Activated T-helper 9 cell treated with anti-CD3 and anti-CD28 coated beads, Interleukin-2, amount 50 U/mL, for 16 hours (primary cell): Measurements from ENCODE around the gene CSDE1.

Experiments used
- DNase-seq: peaks from one replicate; pipeline ENCODE4 v3.0.0-alpha.2; 2020; ENCODE audit warnings: low read depth

CSDE1 gene

DNA sequence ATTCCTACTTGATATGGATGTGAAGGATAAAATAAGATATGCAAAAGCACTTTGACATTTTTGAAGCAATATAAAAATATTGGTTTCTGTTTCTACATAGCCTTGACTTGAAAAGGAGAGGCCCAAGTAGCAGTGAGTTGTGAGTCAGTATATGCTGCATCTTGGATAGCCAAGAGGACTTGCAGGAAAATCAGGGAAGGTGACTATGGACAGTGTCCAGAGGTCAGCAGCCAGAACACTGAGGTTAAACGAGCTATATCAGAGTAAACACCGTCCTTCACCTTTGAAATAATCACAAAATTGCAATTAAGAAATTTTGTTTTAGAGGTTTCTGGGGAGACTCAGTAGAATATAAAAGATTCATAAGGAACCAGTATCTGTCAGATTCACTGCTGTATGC is 55.9 kb downstream of the CSDE1 start:
- no peak for DNase-seq

DNA sequence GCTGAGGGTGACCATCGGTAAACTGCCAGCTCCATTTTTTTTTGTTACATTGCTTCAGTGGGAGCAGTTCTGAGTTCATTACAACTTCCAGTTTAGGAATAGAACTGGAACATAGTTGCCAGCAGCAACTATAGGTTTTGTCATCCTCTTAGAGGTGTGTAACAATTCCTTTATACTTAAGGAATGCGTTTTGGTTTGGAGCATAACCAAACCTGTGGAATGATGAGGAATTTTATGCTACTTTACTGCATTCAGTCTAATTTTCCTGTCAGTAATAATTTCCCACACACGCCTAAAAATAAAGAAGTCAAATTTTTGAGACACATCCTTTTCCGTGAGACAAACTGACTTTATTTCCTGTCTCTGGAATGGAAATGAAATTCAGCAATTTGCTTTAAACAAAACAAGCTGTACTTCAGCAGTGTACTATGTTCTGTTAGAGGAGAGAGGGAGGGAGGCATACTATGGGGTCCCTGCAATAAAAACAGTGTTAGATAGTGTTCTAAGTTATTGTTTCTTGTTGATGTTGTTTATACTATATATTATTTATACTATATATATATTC is 57.7 kb downstream of the CSDE1 start:
- no peak for DNase-seq

GRCh38 chr1:114696810-114697209 is 61.0 kb downstream of the CSDE1 start:
- DNase-seq = no peak

- no peak for DNase-seq
These were observed 62.2 kb downstream of the CSDE1 start, which contains the start of gene AMPD1 for GRCh38 chr1:114695430-114696058. Gene AMPD1, minus strand, starts transcription at chr1:114695546. Its CDS starts 75 bp downstream, at chr1:114695471.

- DNase-seq = no peak
These were observed 63.1 kb downstream of the CSDE1 start for GRCh38 chr1:114694540-114695310.

DNA sequence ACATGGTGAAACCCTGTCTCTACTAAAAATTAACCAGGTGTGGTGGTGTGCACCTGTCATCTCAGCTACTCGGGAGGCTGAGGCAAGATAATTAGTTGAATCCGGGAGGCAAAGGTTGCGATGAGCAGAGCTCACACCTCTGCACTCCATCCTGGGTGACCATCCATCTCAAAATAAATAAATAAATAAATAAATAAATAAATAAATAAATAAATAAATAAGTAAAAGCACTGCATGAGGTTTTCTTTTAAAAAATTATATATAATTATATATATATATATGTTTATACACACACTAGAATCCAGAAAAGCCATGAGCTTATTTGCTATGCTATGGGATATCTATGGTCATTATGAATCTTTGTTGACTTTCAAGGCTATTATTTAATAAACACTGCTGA is 64.8 kb downstream of the CSDE1 start:
- no peak for DNase-seq

DNA sequence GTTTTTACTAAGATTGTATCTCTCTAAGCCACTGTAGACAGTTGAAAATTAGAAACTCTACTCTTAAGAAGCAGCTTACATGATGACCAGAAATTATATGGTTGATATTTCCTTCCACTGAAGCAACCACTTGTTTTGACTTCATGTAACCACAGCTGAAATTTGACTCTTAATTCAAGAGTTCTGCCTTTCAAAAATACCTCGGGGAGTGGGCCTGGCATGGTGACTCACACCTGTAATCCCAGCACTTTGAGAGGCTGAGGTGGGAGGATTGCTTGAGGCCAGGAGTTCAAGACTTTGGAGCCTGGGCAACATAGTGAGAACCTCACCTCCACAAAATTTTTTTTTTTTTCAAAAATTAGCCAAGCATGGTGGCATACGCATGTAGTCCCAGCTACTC is 66.7 kb downstream of the CSDE1 start:
- no peak for DNase-seq

DNA sequence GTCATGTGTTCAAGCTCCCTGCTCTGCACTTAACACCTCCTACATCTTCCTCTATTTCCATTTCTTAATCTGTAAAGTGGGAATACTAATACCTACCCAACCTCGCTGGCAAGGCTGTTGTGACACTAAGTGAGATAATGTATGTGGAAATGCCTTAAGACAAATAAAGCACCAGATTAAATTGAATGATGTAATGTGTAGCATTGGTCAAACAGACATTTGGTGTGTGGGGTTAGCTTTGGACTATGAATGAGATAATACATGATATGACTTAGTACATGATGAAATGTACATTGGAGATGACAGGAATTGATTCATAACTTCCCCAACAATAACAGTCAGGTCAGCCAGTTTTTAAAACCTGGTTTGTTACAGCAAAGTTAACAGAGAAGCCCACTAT is 67.6 kb downstream of the CSDE1 start:
- no peak for DNase-seq

DNA sequence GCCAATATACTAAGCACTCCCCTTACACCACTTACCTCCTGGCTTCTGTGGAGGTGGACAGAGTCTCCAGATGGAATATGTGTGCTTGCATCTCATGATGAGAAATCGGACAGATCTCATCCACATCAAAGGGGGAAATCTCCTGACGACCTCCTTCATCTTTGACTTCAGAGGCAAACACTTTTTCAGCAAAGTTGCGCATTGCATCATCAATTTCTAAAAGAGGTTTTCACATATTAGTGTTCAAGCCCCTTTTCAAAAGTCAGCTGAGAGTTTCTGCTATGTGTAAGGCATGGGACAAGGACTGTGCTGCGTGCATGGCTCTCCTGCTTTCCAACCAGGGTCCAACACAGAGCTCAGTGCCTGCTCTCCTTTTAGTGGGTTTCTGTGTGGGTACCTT is 69.3 kb downstream of the CSDE1 start:
- DNase-seq = no peak

DNA sequence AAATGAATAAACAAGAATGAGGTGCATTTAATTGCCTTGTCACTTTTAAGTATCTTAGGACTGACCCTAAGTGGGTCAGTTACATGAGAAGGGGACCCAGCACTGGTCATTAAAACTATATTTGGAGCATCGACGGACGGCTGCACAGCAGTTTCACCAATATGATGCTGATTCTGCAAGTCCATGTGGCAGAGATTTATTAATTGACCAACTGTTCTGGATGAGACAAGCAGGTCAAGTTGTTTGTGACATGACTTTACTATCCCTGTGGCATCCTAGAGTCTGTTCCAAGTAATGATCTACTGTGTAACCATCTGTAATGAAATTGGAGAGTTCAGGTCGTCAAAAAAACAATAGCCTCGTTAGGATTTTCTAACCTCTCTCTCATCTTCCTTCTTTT is 71.9 kb downstream of the CSDE1 start:
- no peak for DNase-seq

GRCh38 chr1:114677691-114678090 is 80.1 kb downstream of the CSDE1 start:
- DNase-seq = no peak

DNA sequence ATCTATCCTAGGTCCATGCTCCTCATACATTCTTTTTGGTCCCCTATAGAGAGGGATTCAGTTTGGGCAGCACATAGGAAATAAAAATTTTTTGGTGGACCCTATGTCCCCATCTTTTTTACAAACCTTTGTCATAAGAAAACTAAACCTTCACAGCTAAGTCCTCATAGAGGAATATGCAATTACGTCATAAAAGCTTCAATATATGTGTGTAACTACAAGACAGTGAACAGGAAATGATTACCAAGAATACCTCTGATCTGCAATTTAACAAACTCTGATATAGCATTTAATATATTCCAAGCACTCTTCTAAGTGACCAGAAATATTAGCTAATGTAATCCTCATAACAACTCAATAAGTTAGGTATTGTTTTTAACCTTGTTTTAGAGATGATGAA is 81.7 kb downstream of the CSDE1 start:
- DNase-seq = no peak

- DNase-seq = no peak
These were observed 85.9 kb downstream of the CSDE1 start for GRCh38 chr1:114671939-114672275.

DNA sequence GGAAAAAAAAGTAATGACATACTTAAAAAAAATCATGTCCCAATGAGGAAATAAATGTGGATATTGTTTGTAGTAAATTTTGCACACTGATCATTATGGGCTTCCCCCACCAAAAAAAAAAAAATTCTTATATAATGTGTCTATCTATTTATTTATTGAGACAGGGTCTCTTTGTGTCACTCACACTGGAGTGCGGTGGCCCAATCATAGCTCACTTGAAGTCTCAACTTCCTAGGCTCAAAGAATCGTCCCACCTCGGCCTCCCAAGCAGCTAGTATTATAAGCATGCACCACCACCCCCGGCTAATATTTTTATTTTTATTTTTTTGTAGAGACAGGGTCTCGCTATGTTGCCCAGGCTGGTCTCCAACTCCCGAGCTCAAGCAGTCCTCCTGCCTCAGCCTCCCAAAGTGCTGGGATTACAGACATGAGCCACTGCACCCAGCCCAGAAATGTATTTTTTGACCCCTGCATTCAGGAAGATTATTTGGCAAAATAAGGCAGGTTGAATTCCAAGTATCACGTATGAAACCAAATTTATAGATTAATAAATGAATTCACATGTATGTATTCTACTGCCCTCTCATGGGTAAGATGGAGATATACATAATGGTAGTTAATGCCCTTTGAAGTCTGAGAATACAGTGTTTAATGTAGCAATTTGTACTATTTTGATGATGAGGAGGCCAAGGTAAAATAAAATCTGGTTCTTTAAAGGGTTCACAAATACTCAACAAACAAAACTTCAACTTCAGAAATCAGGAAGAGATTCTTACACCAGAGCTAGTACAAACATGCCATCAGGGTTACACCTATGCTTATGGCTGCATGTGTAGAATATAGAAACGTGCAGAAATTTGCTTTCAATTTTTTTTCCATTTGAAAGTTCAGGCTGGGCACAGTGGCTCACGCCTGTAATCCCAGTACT is 86.5 kb downstream of the CSDE1 start:
- no peak for DNase-seq

DNA sequence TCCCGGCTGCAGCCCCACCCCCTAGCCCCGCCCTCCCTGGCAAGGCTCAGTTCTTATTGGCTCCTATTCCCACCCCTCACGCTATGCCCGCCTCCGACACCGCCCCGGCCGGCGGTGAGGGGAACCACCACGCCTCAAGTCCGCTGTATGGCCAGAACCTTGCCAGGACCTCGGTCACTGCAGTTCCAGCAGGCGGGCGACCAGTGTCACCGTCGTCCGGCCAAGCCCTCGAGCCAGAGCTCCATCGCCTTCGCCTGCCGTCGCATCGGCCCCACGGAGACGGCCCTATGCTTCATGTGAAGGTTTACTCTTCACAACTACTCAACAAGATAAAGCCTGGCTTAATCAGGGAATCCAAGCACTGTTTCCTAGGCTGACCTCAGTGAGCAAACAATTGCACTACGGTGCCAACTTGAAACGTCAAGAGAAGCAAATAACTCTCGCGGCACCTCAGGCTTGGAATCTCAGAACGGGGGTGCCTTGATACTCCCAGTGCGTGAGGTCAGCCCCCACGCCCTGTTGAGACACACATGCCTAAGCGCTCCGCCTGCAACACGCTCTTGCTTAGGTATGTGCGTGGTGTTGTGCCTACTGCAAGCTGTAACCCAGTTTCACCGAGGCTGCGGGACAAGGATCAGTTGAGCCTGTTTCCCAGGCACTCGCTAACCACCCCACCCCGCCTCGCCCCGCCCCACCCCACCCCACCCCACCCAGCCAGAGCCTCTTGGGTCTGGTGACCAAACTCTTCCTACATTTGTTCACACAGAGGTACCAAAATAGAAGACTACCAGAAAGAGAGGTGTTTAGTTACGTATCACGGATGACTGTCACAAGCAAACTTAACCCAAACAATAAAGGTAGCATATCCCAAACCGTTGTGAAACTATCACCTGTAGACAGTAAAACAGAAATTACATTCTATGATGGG is 87.4 kb downstream of the CSDE1 start:
- peak; percentile 83 for DNase-seq

DNA sequence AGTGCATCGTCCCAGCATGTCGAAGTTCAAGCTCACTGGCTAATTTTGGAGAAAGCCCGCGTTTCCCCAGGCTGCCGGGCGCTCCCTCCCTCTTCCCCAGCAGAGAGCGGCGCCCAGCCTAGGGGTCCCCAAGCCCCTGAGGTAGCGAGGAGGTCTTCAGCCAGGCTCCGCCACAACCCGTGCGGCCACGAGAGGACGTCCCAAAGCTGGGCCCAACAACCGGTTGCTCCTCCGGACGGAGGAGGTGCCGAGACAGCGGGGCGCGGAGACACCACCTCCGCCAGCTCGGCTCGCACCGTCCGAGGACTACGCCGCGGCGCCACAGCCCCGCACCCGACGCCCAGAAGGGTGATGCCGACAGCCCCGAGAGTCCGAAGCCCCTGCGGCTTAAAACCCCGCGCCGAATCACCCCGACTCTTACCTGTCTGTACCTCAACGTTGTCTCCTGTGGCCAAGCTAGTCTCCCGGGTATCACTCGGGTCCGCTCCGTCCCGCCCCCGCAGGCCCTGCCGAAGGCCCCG is 88.2 kb downstream of the CSDE1 start, which contains the start of gene DENND2C:
Gene DENND2C, minus strand, starts transcription at position 488 of the 521 bp plus-strand sequence. CDS start 44,065 bp downstream, outside the sequence.
- no peak for DNase-seq

- DNase-seq = no peak
These were observed 88.8 kb downstream of the CSDE1 start for GRCh38 chr1:114668784-114669561.

- DNase-seq = no peak
These were observed 89.4 kb downstream of the CSDE1 start for GRCh38 chr1:114668373-114668772.

GRCh38 chr1:114666954-114667353 is 90.8 kb downstream of the CSDE1 start:
- DNase-seq = no peak
